Large intestine (tissue), 3 donors: ENCODE results near the gene BDH1. TPM values are rescaled to one million over a fixed set of nuclear protein-coding genes. Genes with fewer than 3 reads are reported as not detected.
"Not testable (repeated sequence)": the region's sequence is repeated elsewhere in the genome, so short reads cannot be mapped to it uniquely, and the experiment has no call there.

Experiments used
- DNase-seq, 2 donors: peaks; one replicate each; pipeline versions ENCODE4 v3.0.0 to v3.0.0-alpha.2; 2013
- H3K27ac ChIP-seq: one replicate; pipeline ENCODE4 v1.5.1; 2013; ENCODE audit warnings: low read length
- H3K27me3 ChIP-seq: 2 replicates; pipeline ENCODE4 v1.6.1; 2013; ENCODE audit warnings: low read length; ENCODE audit not compliant: control insufficient read depth, insufficient read depth
- H3K36me3 ChIP-seq: 2 replicates; pipeline ENCODE4 v1.6.1; 2013; ENCODE audit warnings: low read length; ENCODE audit not compliant: control insufficient read depth, insufficient read depth
- H3K4me1 ChIP-seq: one replicate; pipeline ENCODE4 v1.6.1; 2013; ENCODE audit warnings: low read length; ENCODE audit not compliant: control insufficient read depth, insufficient read depth
- H3K4me3 ChIP-seq: one replicate; pipeline ENCODE4 v1.5.1; 2013; ENCODE audit warnings: low read length
- H3K9me3 ChIP-seq: one replicate; pipeline ENCODE4 v1.6.1; 2013; ENCODE audit warnings: mild to moderate bottlenecking, low read depth, low read length, moderate library complexity; ENCODE audit not compliant: control insufficient read depth
- WGBS: methylation state at CpG from one replicate; pipeline ENCODE4 v1.1.5; 2013; ENCODE audit warnings: low lambda C conversion rate; ENCODE audit not compliant: insufficient coverage; 5-methylcytosine and 5-hydroxymethylcytosine counted together
- polyA plus RNA-seq: library from polyadenylated mRNA; unstranded; fragments of 120-200 nt; gene quantifications from one replicate; pipeline ENCODE4 v1.2.1, GENCODE V29; 2013

Gene BDH1
- polyA plus RNA-seq, 1 donor = 71.0 TPM

DNA sequence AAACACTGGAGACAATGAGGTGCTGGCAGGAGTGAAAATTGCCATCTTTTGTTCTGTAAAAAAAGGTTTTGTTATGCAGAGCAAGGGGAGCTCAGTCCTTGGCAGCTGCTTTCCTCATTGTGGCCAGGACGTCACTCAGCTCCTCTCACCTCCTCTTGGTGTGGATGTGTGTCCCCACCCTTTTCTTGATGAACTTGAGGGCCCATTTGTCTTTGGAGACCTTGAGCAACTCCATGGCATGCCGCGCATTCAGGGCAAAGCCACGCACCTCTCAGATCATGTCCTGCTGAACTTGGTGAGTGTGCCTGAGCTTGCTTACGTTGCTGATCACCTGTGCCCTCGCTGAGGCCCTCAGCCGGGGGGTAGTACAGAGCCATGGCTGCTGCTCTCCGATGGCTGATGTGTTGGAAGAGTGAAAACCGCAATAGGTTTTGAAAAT, 24.5 kb upstream of the BDH1 start:
- no peak for DNase-seq
- Histone ChIP-seq H3K27me3 (no peaks in the 10 kb centered on the region), H3K4me1 (peaks cover 23% of the 10 kb centered on the region), H3K4me3 (no peak overlapping the region), H3K36me3 (no peaks in the 10 kb centered on the region), H3K27ac (no peak overlapping the region), H3K9me3 (no peaks in the 10 kb centered on the region)
- no CpG with 5 or more reads among the region's 9 CpGs for whole genome bisulfite sequencing

DNA sequence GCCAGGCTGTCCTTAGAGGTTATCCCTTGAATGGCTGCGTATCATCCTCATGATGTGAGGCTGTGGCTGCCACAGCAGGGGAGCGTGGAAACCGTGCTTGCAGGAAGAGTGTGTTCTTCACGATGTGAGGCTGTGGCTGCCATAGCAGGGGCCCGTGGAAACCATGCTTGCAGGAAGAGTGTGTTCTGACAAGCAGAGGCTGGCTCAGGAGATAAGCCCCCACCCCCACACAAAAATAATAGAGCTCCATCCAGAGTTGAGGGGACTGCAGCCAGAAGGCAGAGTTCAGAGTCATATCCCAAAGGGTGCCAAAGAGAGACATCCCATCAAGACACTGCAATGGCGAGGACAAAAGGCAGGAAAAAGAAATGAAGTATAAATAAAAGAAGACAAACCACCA, 22.6 kb upstream of the BDH1 start:
- Histone ChIP-seq H3K4me1 (peaks cover 39% of the 10 kb centered on the region), H3K27me3 (no peaks in the 10 kb centered on the region), H3K4me3 (no peak overlapping the region), H3K27ac (no peak overlapping the region), H3K36me3 (no peaks in the 10 kb centered on the region), H3K9me3 (no peaks in the 10 kb centered on the region)
- no peak for DNase-seq
- 100% methylated on average over 1 of the region's 6 CpGs for WGBS

DNA sequence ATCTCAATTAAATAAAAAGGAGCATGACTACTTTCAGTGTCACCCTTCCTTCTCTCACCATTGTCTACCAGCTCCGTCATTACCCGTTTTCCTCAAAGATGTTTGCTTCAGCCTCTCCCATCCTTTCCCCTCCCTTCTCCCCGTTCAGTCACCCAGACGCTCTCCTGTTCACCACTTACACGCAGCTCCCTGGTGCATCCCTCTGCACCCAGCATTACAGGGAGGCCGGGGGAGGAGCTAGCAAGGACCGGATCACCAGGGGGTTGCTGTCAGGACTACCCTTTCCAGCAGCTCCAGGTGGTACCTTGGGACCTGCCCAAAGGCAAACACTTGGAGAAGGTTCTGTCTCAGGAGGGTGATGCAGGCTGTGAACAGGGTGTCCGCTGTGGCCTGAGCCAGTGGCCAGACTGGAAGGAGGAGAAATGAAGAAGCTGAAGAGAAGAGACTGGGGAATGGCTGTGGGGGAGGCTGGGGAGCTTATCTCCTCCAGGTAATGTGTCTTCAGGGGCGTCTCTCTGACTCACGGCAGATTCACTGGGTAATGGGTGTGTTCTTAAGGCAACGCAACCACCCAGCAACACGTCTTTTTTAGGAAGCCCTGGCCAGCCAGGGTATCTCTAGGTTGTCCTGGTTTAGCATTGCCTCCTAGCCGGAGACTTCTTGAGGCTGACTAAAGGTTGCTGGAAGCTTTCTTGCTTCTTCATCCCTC, 21.8 kb upstream of the BDH1 start:
- Histone ChIP-seq H3K27ac (no peak overlapping the region), H3K4me1 (peaks cover 46% of the 10 kb centered on the region), H3K36me3 (no peaks in the 10 kb centered on the region), H3K9me3 (no peaks in the 10 kb centered on the region), H3K4me3 (no peak overlapping the region), H3K27me3 (no peaks in the 10 kb centered on the region)
- WGBS = 89% methylated on average over 1 of the region's 13 CpGs
- no peak for DNase-seq

DNA sequence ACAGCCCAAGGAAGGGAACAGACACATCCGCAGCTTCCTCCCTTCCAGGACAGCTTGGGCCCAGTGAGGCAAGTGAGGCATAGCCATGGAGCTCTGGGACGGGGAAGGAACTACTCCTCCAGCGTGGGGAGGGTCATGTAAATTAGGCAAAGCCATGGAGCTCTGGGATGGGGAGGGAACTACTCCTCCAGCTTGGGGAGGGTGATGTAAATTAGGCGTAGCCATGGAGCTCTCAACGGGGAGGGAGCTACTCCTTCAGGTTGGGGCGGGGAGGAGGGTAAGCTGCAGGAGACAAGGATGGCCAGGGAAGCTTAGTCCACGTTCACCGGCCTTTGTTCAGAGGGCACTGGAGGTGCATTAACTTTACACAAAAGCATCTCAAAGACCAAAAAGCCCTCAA, 21.1 kb upstream of the BDH1 start:
- Histone ChIP-seq H3K4me1 (peaks cover 53% of the 10 kb centered on the region), H3K27ac (no peak overlapping the region), H3K9me3 (no peaks in the 10 kb centered on the region), H3K36me3 (no peaks in the 10 kb centered on the region), H3K4me3 (no peak overlapping the region), H3K27me3 (no peaks in the 10 kb centered on the region)
- WGBS = no CpG with 5 or more reads among the region's 8 CpGs
- no peak for DNase-seq

DNA sequence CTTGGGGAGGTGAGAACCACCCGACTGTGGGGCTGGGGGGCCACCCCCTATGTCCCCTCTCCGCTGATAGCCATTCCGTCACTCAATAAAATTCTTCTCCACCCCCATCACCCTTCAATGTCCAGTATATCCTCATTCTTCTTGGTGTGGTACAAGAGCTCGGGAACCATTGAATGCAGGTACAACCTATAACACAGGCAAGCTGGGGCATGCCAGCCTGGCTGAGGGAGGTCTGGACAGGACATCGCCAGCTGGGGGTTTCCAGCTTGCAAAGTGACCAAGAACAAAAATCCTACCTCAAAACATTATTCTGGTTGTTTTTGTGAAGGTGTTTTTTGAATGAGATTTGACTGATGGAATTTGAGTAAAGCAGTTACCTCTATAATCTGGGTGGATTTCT, 19.6 kb upstream of the BDH1 start:
- H3K4me3 ChIP-seq = no peak overlapping the region
- no peaks in the 10 kb centered on the region for H3K9me3 ChIP-seq
- peak overlapping the region; percentile 78 for H3K27ac ChIP-seq
- H3K4me1 ChIP-seq = peaks cover 56% of the 10 kb centered on the region
- WGBS = no CpG with 5 or more reads among the region's 5 CpGs
- no peaks in the 10 kb centered on the region for H3K27me3 ChIP-seq
- H3K36me3 ChIP-seq = no peaks in the 10 kb centered on the region
- DNase-seq = no peak

DNA sequence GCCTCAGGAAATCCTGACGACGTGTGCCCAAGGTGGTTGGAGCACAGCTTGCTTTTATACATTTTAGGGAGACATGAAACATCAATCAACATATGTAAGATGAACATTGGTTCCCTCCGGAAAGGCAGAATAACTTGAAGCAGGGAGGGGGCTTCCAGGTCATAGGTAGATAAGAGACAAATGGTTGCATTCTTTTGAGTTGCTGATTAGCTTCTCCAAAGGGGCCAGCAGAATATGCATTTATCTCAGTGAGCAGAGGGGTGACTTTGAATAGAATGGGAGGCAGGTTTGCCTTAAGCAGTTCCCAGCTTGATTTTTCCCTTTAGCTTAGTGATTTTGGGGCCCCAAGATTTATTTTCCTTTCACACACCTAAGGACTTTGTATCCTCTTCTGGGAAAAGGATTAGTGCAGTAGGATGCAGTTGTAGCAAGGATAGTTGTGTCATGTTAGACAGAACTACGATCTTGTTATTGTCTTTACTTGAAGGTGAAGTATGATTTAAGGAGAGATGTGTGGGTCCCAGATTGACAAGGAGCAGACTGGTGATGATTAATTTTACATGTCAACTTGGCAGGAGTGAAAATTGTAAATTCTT, 18.7 kb upstream of the BDH1 start:
- H3K4me3 ChIP-seq, H3K9me3 ChIP-seq, H3K27me3 ChIP-seq, H3K36me3 ChIP-seq: not testable (repeated sequence)
- no CpG with 5 or more reads among the region's 4 CpGs for WGBS
- peak overlapping the region; percentile 78 for H3K27ac ChIP-seq
- peaks cover 56% of the 10 kb centered on the region for H3K4me1 ChIP-seq
- peak; percentile 62 to 85 for DNase-seq

DNA sequence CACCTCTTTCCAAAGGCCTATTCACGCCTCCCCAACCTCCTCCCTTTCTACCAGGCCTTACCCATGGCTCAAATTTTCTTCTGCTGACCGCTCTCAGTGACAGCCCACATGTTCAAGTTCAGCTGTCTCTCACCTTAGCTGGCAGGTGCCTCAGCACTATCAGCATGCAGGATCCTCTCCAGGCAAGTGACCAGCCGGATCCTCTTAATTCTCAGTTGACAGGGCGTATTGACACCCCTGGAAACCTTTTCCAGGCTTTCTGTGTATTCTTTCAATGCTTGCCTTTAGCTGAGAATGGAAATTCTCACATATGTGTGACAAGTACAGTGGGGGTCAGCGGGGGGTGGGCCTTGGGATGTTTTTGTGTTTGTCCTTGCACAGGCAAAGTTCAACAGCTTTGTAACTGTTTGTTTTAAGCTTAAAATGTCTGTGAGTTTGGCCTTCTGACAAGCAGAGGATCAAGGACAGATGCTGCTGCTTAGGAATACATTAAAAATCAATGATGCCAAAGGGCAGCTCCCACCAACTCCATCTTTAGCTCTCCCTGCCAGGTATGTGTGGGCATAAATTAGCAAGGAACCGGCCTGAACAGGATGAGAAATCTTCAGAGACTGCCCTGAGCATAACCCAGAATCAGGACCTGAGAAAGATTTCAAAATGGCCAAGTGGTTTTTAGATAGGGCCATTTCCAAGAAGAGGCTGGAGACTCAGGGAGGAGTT, 17.4 kb upstream of the BDH1 start:
- H3K36me3 ChIP-seq = no peaks in the 10 kb centered on the region
- H3K4me1 ChIP-seq = peaks cover 55% of the 10 kb centered on the region
- no peak for DNase-seq
- H3K9me3 ChIP-seq = no peaks in the 10 kb centered on the region
- no peaks in the 10 kb centered on the region for H3K27me3 ChIP-seq
- WGBS = no CpG with 5 or more reads among the region's 6 CpGs
- H3K4me3 ChIP-seq = no peak overlapping the region
- H3K27ac ChIP-seq = no peak overlapping the region

DNA sequence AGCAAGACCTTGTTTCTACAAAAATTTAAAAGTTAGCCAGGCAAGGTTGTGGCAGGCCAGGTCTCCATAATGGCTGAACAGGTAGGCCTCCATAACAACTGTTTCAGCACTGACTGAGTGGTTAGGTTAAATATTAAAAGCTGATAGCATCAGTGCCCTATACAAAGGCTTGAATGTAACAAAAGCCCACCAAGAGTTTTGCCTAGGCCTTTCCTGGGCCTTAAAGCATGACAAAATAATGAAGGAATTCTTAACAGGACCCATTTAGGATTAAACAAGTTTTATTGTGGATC, 16.1 kb upstream of the BDH1 start:
- Histone ChIP-seq H3K4me1 (peaks cover 44% of the 10 kb centered on the region), H3K27ac (peak overlapping the region; percentile 20)
- not testable (repeated sequence) for H3K4me3 ChIP-seq, H3K9me3 ChIP-seq, DNase-seq, H3K36me3 ChIP-seq, H3K27me3 ChIP-seq

DNA sequence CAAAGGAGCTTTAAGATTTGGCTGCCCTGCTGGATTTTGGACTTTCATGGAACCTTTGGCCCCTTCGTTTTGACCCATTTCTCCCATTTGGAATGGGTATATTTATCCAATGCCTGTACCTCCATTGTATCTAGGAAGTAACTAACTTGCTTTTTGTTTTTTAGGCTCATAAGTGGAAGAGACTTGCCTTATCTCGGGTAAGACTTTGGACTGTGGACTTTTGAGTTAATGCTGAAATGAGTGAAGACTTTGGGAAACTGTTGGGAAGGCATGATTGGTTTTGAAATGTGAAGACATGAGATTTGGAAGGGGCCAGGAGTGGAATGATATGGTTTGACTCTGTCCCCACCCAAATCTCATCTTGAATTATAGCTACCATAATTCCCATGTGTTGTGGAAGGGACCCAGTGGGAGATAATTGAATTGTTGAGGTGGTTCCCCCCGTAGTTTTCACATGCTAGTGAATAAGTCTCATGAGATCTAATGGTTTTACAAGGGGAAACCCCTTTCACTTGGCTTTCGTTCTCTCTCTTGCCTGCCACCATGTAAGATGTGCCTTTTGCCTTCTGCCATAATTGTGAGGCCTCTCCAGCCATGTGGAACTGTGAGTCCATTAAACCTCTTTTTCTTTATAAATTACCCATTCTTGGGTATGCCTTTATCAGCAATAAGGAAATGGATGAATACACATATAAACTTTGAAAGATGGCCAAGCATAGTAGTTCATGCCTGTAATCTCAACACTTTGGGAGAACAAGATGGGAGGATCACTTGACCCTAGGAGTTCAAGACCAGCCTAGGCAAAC, 15.5 kb upstream of the BDH1 start:
- not testable (repeated sequence) for H3K9me3 ChIP-seq, H3K4me3 ChIP-seq, DNase-seq, H3K36me3 ChIP-seq, H3K27me3 ChIP-seq
- peaks cover 38% of the 10 kb centered on the region for H3K4me1 ChIP-seq
- WGBS = no CpG with 5 or more reads among the region's 4 CpGs
- peak overlapping the region; percentile 20 for H3K27ac ChIP-seq

DNA sequence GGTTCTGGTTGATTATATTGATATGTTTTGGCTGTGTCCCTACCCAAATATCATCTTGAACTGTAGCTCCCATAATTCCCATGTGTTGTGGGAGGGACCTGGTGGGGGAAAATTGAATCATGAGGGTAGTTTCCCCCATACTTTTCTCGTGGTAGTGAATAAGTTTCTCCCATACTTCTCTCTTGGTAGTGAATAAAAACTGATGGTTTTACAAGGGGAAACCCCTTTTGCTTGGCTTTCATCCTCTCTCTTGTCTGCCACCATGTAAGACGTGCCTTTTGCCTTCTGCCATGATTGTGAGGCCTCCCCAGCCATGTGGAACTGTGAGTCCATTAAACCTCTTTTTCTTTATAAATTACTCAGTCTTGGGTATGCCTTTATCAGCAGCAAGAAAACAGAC, 13.7 kb upstream of the BDH1 start:
- H3K36me3 ChIP-seq, DNase-seq, H3K4me3 ChIP-seq, H3K9me3 ChIP-seq, H3K27me3 ChIP-seq, H3K27ac ChIP-seq: not testable (repeated sequence)
- WGBS = no CpG with 5 or more reads among the region's 2 CpGs
- peaks cover 28% of the 10 kb centered on the region for H3K4me1 ChIP-seq
